Keratinocyte (primary cell): ENCODE measurements around the gene PGS1. TPM values are rescaled to one million over a fixed set of nuclear protein-coding genes. Genes with fewer than 3 reads are reported as not detected.

ENCODE experiments used
- DNase-seq: peaks from one replicate; pipeline ENCODE4 v3.0.0-alpha.2; 2011; ENCODE audit warnings: low read depth, missing footprints, low spot score
- FAIRE-seq: peaks from 2 replicates; lab custom pipeline; 2011; peaks lifted over from hg19 to GRCh38; lab: Jason Lieb, UNC
- H2AFZ ChIP-seq: 2 replicates; pipeline ENCODE4 v1.6.0; 2012; ENCODE audit warnings: low read length, control low read depth, inconsistent platforms; ENCODE audit not compliant: control insufficient read depth
- H3K27ac ChIP-seq: 2 replicates; pipeline ENCODE4 v1.5.1; 2011; ENCODE audit warnings: low read length; ENCODE audit not compliant: control insufficient read depth, insufficient read depth
- H3K27me3 ChIP-seq: 3 replicates; pipeline ENCODE4 v1.6.0; 2011; ENCODE audit warnings: low read length; ENCODE audit not compliant: control insufficient read depth, insufficient read depth; ENCODE audit errors: extremely low read depth
- H3K36me3 ChIP-seq, 2 experiments: 2 replicates in 1 of 2; 3 replicates in 1 of 2; pipeline ENCODE4 v1.5.1; 2011; ENCODE audit warnings: low read length in 2 of 2, mild to moderate bottlenecking in 1 of 2; ENCODE audit not compliant: control insufficient read depth in 2 of 2, insufficient read depth in 2 of 2; ENCODE audit errors: extremely low read depth in 1 of 2
- H3K4me1 ChIP-seq: 3 replicates; pipeline ENCODE4 v1.5.1; 2011; ENCODE audit warnings: low read length; ENCODE audit not compliant: control insufficient read depth, insufficient read depth; ENCODE audit errors: extremely low read depth
- H3K4me2 ChIP-seq: 3 replicates; pipeline ENCODE4 v1.6.0; 2011; ENCODE audit warnings: low read depth, low read length; ENCODE audit not compliant: control insufficient read depth, insufficient read depth; ENCODE audit errors: extremely low read depth
- H3K4me3 ChIP-seq, 3 experiments: fragments of 200-600 bp in 1 of 3; sonication (generic) in 1 of 3; 2 replicates in 2 of 3; 3 replicates in 1 of 3; pipeline ENCODE4 v1.5.1; 2011 to 2016; ENCODE audit warnings: low read length in 3 of 3, mild to moderate bottlenecking in 3 of 3, control low read depth in 2 of 3, inconsistent platforms in 1 of 3, low read depth in 1 of 3, mixed read lengths in 1 of 3, mixed run types in 1 of 3, moderate library complexity in 1 of 3; ENCODE audit not compliant: control insufficient read depth in 2 of 3, insufficient read depth in 2 of 3; ENCODE audit errors: extremely low read depth in 1 of 3
- H3K79me2 ChIP-seq: 2 replicates; pipeline ENCODE4 v1.6.0; 2012; ENCODE audit warnings: low read length; ENCODE audit not compliant: control insufficient read depth, insufficient read depth
- H3K9ac ChIP-seq: 3 replicates; pipeline ENCODE4 v1.6.0; 2011; ENCODE audit warnings: low read length; ENCODE audit not compliant: control insufficient read depth, insufficient read depth; ENCODE audit errors: extremely low read depth
- H3K9me1 ChIP-seq: 3 replicates; pipeline ENCODE4 v1.6.0; 2011; ENCODE audit warnings: low read length; ENCODE audit not compliant: control insufficient read depth, insufficient read depth; ENCODE audit errors: extremely low read depth
- H3K9me3 ChIP-seq: 2 replicates; pipeline ENCODE4 v1.5.1; 2012; ENCODE audit warnings: low read depth, low read length; ENCODE audit not compliant: control insufficient read depth
- H4K20me1 ChIP-seq: 3 replicates; pipeline ENCODE4 v1.6.0; 2011; ENCODE audit warnings: low read length; ENCODE audit not compliant: control insufficient read depth, insufficient read depth; ENCODE audit errors: extremely low read depth
- CTCF ChIP-seq, 3 experiments: IDR thresholded peaks in 1 of 3; conservative IDR thresholded peaks in 1 of 3; optimal IDR thresholded peaks in 1 of 3; 2 replicates in 2 of 3; 3 replicates in 1 of 3; pipeline versions ENCODE3 to v1.5.1; 2011; ENCODE audit warnings: low read length in 3 of 3, mild to moderate bottlenecking in 3 of 3, moderate library complexity in 2 of 3, control low read depth in 1 of 3, inconsistent platforms in 1 of 3; ENCODE audit not compliant: insufficient read depth in 2 of 3; ENCODE audit errors: extremely low read depth in 1 of 3
- EZH2 ChIP-seq: IDR thresholded peaks from one replicate; pipeline ENCODE4 v1.6.1; 2012; ENCODE audit warnings: inconsistent platforms, mild to moderate bottlenecking, low read length, moderate library complexity
- dilution Hi-C: fragments of 300-500 bp; cut with MboI; formaldehyde crosslinking; loops from one replicate; pipeline ENCODE4 v1.7.0; 2020; ENCODE audit warnings: low sequenced_read_pairs; ENCODE audit not compliant: extremely low pct_ligation_motif_present
- polyA plus RNA-seq, 5 experiments: library from polyadenylated mRNA; depleted of rRNA in 3 of 5; stranded (reverse) in 3 of 5; stranded (forward) in 1 of 5; unstranded in 1 of 5; fragments of >200 nt; gene quantifications; 1 replicate in 1 of 5; 2 replicates in 3 of 5; 3 replicates in 1 of 5; pipeline versions ENCODE4 v1.2.1 to v1.2.3, GENCODE V29; 2011 to 2012; ENCODE audit warnings: missing spikeins in 2 of 5, low read depth in 1 of 5, low replicate concordance in 1 of 5

Gene PGS1
- polyA plus RNA-seq, 1 donor (not counting 4 experiments of a cell fraction or from before 2014, with no cell fraction given): 19.6 TPM

- H3K4me3 ChIP-seq: no peak overlapping the region
- no peak overlapping the region for H3K27ac ChIP-seq
- no peaks in the 10 kb centered on the region for H3K9me1 ChIP-seq
- no peak overlapping the region for H3K4me2 ChIP-seq
- no peak overlapping the region for H2AFZ ChIP-seq
- H3K4me1 ChIP-seq: peaks cover 18% of the 10 kb centered on the region
- H3K27me3 ChIP-seq: no peaks in the 10 kb centered on the region
- H4K20me1 ChIP-seq: peaks cover 13% of the 10 kb centered on the region
- FAIRE-seq (peak; percentile 46), DNase-seq (no peak)
- dilution Hi-C loops: no loop called here
- H3K36me3 ChIP-seq: peaks cover 42 to 66% of the 10 kb centered on the region in 2 experiments
- no peak for TF ChIP-seq CTCF (optimal IDR thresholded peaks at IDR 0.05 in 1 of 3, IDR thresholded peaks at IDR 0.05 in 1 of 3, conservative IDR thresholded peaks at IDR 0.05 in 1 of 3; ENCODE audit: extremely low read depth in 1 of 3, insufficient read depth in 2 of 3, low read length in 3 of 3)
- TF ChIP-seq EZH2: no peak
- peaks cover 24% of the 10 kb centered on the region for H3K79me2 ChIP-seq
- no peak overlapping the region for H3K9ac ChIP-seq
- no peaks in the 10 kb centered on the region for H3K9me3 ChIP-seq
Observed at GRCh38 chr17:78399693-78400144, 21.3 kb downstream of the PGS1 start.

GRCh38 chr17:78400581-78401240, 22.3 kb downstream of the PGS1 start:
- FAIRE-seq (no peak), DNase-seq (no peak)
- H4K20me1 ChIP-seq: peaks cover 13% of the 10 kb centered on the region
- H3K9me3 ChIP-seq: no peaks in the 10 kb centered on the region
- no peaks in the 10 kb centered on the region for H3K27me3 ChIP-seq
- H3K27ac ChIP-seq: no peak overlapping the region
- H3K4me3 ChIP-seq: no peak overlapping the region
- H3K36me3 ChIP-seq: peaks cover 47 to 57% of the 10 kb centered on the region in 2 experiments
- H3K9ac ChIP-seq: no peak overlapping the region
- TF ChIP-seq EZH2 (no peak), CTCF (optimal IDR thresholded peaks at IDR 0.05 in 1 of 3, IDR thresholded peaks at IDR 0.05 in 1 of 3, conservative IDR thresholded peaks at IDR 0.05 in 1 of 3; ENCODE audit: extremely low read depth in 1 of 3, insufficient read depth in 2 of 3, low read length in 3 of 3) (no peak)
- H2AFZ ChIP-seq: no peak overlapping the region
- dilution Hi-C loops: no loop called here
- peaks cover 15% of the 10 kb centered on the region for H3K79me2 ChIP-seq
- peaks cover 18% of the 10 kb centered on the region for H3K4me1 ChIP-seq
- no peak overlapping the region for H3K4me2 ChIP-seq
- H3K9me1 ChIP-seq: no peaks in the 10 kb centered on the region
